A549 (cell line): Measurements from ENCODE around the gene PMEL. TPM values are rescaled to one million over a fixed set of nuclear protein-coding genes. Genes with fewer than 3 reads are reported as not detected.
A peak's percentile ranks its signal among the peaks of the same experiment; 100 is the strongest.

Experiments used
- ATAC-seq, 2 experiments: fragments of 200-7000 bp in 1 of 2; fragments of >200 bp in 1 of 2; cut with Nextera tagmentation in 1 of 2; cut with Tn5 transposase in 1 of 2; 3 replicates each; pipeline versions ENCODE4 v1.8.0 to v1.9.1; 2018 to 2020; ENCODE audit warnings: mild to moderate bottlenecking in 1 of 2, moderate library complexity in 1 of 2
- CTCF ChIA-PET: fragments of 300-600 bp; sonication (Branson Sonifier 250); formaldehyde crosslinking; extraction: SDS; loops from one replicate; lab custom pipeline; 2021; ENCODE audit warnings: antibody characterized with exemption, inconsistent platforms; lab: Yijun Ruan, JAX
- POLR2A ChIA-PET: fragments of 350-600 bp; formaldehyde crosslinking; extraction: SDS; loops from one replicate; lab custom pipeline; 2021; ENCODE audit warnings: antibody characterized with exemption, inconsistent platforms; lab: Yijun Ruan, JAX
- DNase-seq, 2 experiments: peaks; one replicate each; pipeline versions ENCODE4 v3.0.0 to v3.0.0-alpha.2; 2011 to 2016; ENCODE audit warnings: low read depth in 1 of 2, low spot score in 1 of 2
- FAIRE-seq: peaks from 2 replicates; lab custom pipeline; 2011; peaks lifted over from hg19 to GRCh38; lab: Jason Lieb, UNC
- H3K27ac ChIP-seq, 2 experiments: fragments of >200 bp; sonication (Bioruptor Twin); formaldehyde crosslinking; 3 replicates each; pipeline ENCODE4 v1.5.1; 2016 to 2017
- H3K4me1 ChIP-seq: fragments of >200 bp; sonication (Bioruptor Twin); formaldehyde crosslinking; 3 replicates; pipeline ENCODE4 v1.6.1; 2016
- H3K4me2 ChIP-seq: fragments of >200 bp; sonication (Bioruptor Twin); formaldehyde crosslinking; 3 replicates; pipeline ENCODE4 v1.6.1; 2016
- H3K4me3 ChIP-seq: fragments of >200 bp; sonication (Bioruptor Twin); formaldehyde crosslinking; 3 replicates; pipeline ENCODE4 v1.5.1; 2016
- H3K9me3 ChIP-seq: fragments of >200 bp; sonication (Bioruptor Twin); formaldehyde crosslinking; 3 replicates; pipeline ENCODE4 v1.6.1; 2016
- ATOH8 ChIP-seq: fragments of 250-450 bp; sonication (Bioruptor Pico); IDR thresholded peaks from 2 replicates; pipeline ENCODE4 v1.5.0; 2020; ENCODE audit warnings: low read depth, mild to moderate bottlenecking, moderate library complexity
- BCL3 ChIP-seq: fragments of >200 bp; sonication (Bioruptor Twin); formaldehyde crosslinking; IDR thresholded peaks from 3 replicates; pipeline ENCODE4 v1.6.1; 2016
- CBX8 ChIP-seq: fragments of 200-600 bp; sonication (generic); IDR thresholded peaks from 2 replicates; pipeline ENCODE4 v1.6.1; 2016
- CHD2 ChIP-seq: fragments of 150-350 bp; IDR thresholded peaks from 2 replicates; pipeline ENCODE4 v1.6.1; 2014; ENCODE audit warnings: low read length; ENCODE audit not compliant: partially characterized antibody
- CHD4 ChIP-seq: fragments of 200-600 bp; sonication (generic); IDR thresholded peaks from 2 replicates; pipeline ENCODE4 v1.6.1; 2016; ENCODE audit warnings: antibody characterized with exemption, mild to moderate bottlenecking, borderline replicate concordance
- CTCF ChIP-seq: fragments of >200 bp; sonication (Bioruptor Twin); formaldehyde crosslinking; IDR thresholded peaks from 3 replicates; pipeline ENCODE4 v1.5.1; 2016
- EHMT2 ChIP-seq: fragments of 200-600 bp; sonication (generic); IDR thresholded peaks from 2 replicates; pipeline ENCODE4 v1.6.1; 2016; ENCODE audit warnings: antibody characterized with exemption, low read depth, mild to moderate bottlenecking, moderate library complexity
- EP300 ChIP-seq, 2 experiments: fragments of >200 bp; sonication (Bioruptor Twin); formaldehyde crosslinking; IDR thresholded peaks; 2 replicates in 1 of 2; 3 replicates in 1 of 2; pipeline ENCODE4 v1.6.1; 2016 to 2017
- FOSB ChIP-seq: fragments of 250-450 bp; sonication (Bioruptor Pico); IDR thresholded peaks from 2 replicates; pipeline ENCODE4 v1.5.0; 2020; ENCODE audit warnings: mild to moderate bottlenecking, moderate library complexity
- FOXS1 ChIP-seq: fragments of 250-450 bp; sonication (Bioruptor Pico); IDR thresholded peaks from 2 replicates; pipeline ENCODE4 v1.5.0; 2020; ENCODE audit warnings: mild to moderate bottlenecking, moderate library complexity
- GATA3 ChIP-seq: IDR thresholded peaks from 2 replicates; pipeline ENCODE4 v1.6.1; 2012; ENCODE audit warnings: borderline replicate concordance
- HOXB13 ChIP-seq: fragments of 250-450 bp; sonication (Bioruptor Pico); IDR thresholded peaks from 2 replicates; pipeline ENCODE4 v1.5.0; 2020; ENCODE audit warnings: low read depth, mild to moderate bottlenecking, moderate library complexity
- HOXB5 ChIP-seq: fragments of 250-450 bp; sonication (Bioruptor Pico); IDR thresholded peaks from 2 replicates; pipeline ENCODE4 v1.5.0; 2020; ENCODE audit warnings: mild to moderate bottlenecking, moderate library complexity
- JUN ChIP-seq, 2 experiments: fragments of >200 bp; sonication (Bioruptor Twin); formaldehyde crosslinking; IDR thresholded peaks; 2 replicates in 1 of 2; 3 replicates in 1 of 2; pipeline ENCODE4 v1.6.1; 2016 to 2017
- JUNB ChIP-seq: fragments of >200 bp; sonication (Bioruptor Twin); formaldehyde crosslinking; IDR thresholded peaks from 2 replicates; pipeline ENCODE4 v1.6.1; 2016
- KDM1A ChIP-seq: fragments of 200-600 bp; sonication (generic); IDR thresholded peaks from 2 replicates; pipeline ENCODE4 v1.6.1; 2016; ENCODE audit warnings: low read depth, mild to moderate bottlenecking
- KDM5A ChIP-seq: fragments of 200-600 bp; sonication (generic); IDR thresholded peaks from 2 replicates; pipeline ENCODE4 v1.6.1; 2016; ENCODE audit warnings: antibody characterized with exemption, mild to moderate bottlenecking
- MAZ ChIP-seq: fragments of 150-350 bp; IDR thresholded peaks from 2 replicates; pipeline ENCODE4 v1.6.1; 2014; ENCODE audit warnings: antibody characterized with exemption, low read depth, low read length, borderline replicate concordance
- MYC ChIP-seq: IDR thresholded peaks from 2 replicates; pipeline ENCODE4 v1.6.1; 2012; ENCODE audit warnings: mild to moderate bottlenecking, inconsistent platforms, low read length, improper control_type of control experiment, borderline replicate concordance
- NFE2L2 ChIP-seq: fragments of 150-350 bp; conservative IDR thresholded peaks from 2 replicates; pipeline ENCODE4 v1.6.1; 2014; ENCODE audit warnings: low read length
- NPAS2 ChIP-seq: fragments of 250-450 bp; sonication (Bioruptor Pico); IDR thresholded peaks from 2 replicates; pipeline ENCODE4 v1.8.0; 2022; ENCODE audit warnings: mild to moderate bottlenecking, moderate library complexity, borderline replicate concordance
- NR3C1 ChIP-seq: fragments of >200 bp; sonication (Bioruptor Twin); formaldehyde crosslinking; IDR thresholded peaks from 3 replicates; pipeline ENCODE4 v1.6.1; 2017
- POLR2A ChIP-seq: IDR thresholded peaks from 2 replicates; pipeline ENCODE4 v1.6.1; 2012; ENCODE audit warnings: mild to moderate bottlenecking, low read length
- POLR2AphosphoS2 ChIP-seq: conservative IDR thresholded peaks from 2 replicates; pipeline ENCODE4 v1.6.1; 2012; ENCODE audit warnings: low read length, improper control_type of control experiment, inconsistent platforms
- RAD21 ChIP-seq, 2 experiments: fragments of >200 bp in 1 of 2; sonication (Bioruptor Twin) in 1 of 2; formaldehyde crosslinking in 1 of 2; IDR thresholded peaks in 1 of 2; conservative IDR thresholded peaks in 1 of 2; 2 replicates in 1 of 2; 3 replicates in 1 of 2; pipeline ENCODE4 v1.6.1; 2012 to 2018; ENCODE audit warnings: inconsistent platforms in 1 of 2
- SMC3 ChIP-seq: fragments of >200 bp; sonication (Bioruptor Twin); formaldehyde crosslinking; IDR thresholded peaks from 3 replicates; pipeline ENCODE4 v1.6.1; 2018; ENCODE audit warnings: inconsistent platforms
- TFCP2L1 ChIP-seq: fragments of 250-450 bp; sonication (Bioruptor Pico); IDR thresholded peaks from 2 replicates; pipeline ENCODE4 v1.5.0; 2021; ENCODE audit warnings: mild to moderate bottlenecking
- ZFP36 ChIP-seq: fragments of 450-650 bp; IDR thresholded peaks from 2 replicates; pipeline ENCODE4 v1.6.1; 2014; ENCODE audit warnings: borderline replicate concordance; ENCODE audit not compliant: partially characterized antibody
- WGBS: methylation state at CpG from one replicate; pipeline ENCODE4 v1.1.6; 2017; ENCODE audit errors: missing lambda C conversion rate; 5-methylcytosine and 5-hydroxymethylcytosine counted together
- polyA plus RNA-seq, 4 experiments: library from polyadenylated mRNA; depleted of rRNA in 3 of 4; stranded (reverse); fragments of >200 nt; fragmentation: RNase III in 1 of 4; extraction: RNeasy Plus Mini Kit Qiagen cat#74134 plus additional on column Dnase treatment in 1 of 4; gene quantifications; 2 replicates in 3 of 4; 3 replicates in 1 of 4; pipeline ENCODE4 v1.2.3, GENCODE V29; 2011 to 2017
- TF ChIP-seq, protein P1 (sequence below): fragments of 450-650 bp; IDR thresholded peaks from 2 replicates; pipeline ENCODE4 v1.6.1; 2014; ENCODE audit warnings: antibody characterized with exemption
- TF ChIP-seq, protein P2 (sequence below): IDR thresholded peaks from 2 replicates; pipeline ENCODE4 v1.6.1; 2012; ENCODE audit warnings: low read depth, borderline replicate concordance
- TF ChIP-seq, protein P3 (sequence below): fragments of 250-450 bp; sonication (Bioruptor Pico); IDR thresholded peaks from 2 replicates; pipeline ENCODE4 v1.5.0; 2021; ENCODE audit warnings: mild to moderate bottlenecking, moderate library complexity, borderline replicate concordance
- TF ChIP-seq, protein P4 (sequence below): fragments of >200 bp; sonication (Bioruptor Twin); formaldehyde crosslinking; IDR thresholded peaks from 2 replicates; pipeline ENCODE4 v1.6.1; 2016
- TF ChIP-seq, protein P5 (sequence below): IDR thresholded peaks from 2 replicates; pipeline ENCODE4 v1.6.1; 2012

PMEL gene
- polyA plus RNA-seq, 2 of the 4 experiments (the other 2 are of a cell fraction): 1.4 to 2.2 TPM

DNA sequence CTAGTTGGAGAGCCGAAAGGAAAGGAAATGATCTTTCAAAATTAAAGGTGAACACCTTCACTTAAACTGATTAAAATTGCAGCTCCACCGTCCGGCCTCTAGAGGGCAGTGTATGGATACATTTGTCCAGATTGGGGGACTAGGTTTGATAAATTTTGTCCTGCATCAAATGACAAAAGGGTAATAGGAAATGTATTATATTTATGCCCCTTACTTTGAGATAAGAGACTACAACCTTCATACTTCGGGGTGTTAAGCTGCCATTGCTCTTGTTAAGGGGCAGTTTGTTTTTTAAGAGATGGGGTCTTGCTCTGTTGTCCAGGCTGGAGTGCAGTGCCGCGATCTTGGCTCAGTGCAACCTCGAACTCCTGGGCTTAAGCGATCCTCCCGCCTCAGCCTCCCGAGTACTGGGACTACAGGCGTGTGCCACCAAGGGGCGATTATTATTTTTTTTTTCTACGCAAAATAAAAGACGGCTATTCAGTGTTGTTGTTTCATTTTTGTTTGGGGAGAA is 30.4 kb upstream of the PMEL start:
- DNase-seq: peak; percentile 66 to 77
- FAIRE-seq: peak; percentile 68
- Histone ChIP-seq H3K4me3 (peak overlapping the region; percentile 67), H3K9me3 (no peaks in the 10 kb centered on the region), H3K4me2 (peak overlapping the region; percentile 73), H3K27ac (peak overlapping the region; percentile 77 to 89), H3K4me1 (peaks cover 10% of the 10 kb centered on the region)
- peak; percentile 35 to 57; a peak in 3 of 6 replicates for ATAC-seq
- CTCF ChIA-PET: interaction anchor here (0.6 to 6.1 kb wide), 43 partner anchors 8 to 286 kb away, joined by 3 to 96 read pairs (median 5); partner anchors contain the start of genes DGKA, GDF11, IKZF4 and PA2G4
- WGBS: 18% methylated on average over 14 of the region's 14 CpGs
- POLR2A ChIA-PET: interaction anchor here (0.6 to 1.9 kb wide), 5 partner anchors 23 to 166 kb away, joined by 3 to 7 read pairs (median 5); partner anchors contain the start of genes PA2G4 and RAB5B
- peak; percentile 97 for TF ChIP-seq CTCF
- TF ChIP-seq JUN (IDR thresholded peaks at IDR 0.05): no peak; a peak in 1 of 5 replicates
- TF ChIP-seq, protein P1, sequence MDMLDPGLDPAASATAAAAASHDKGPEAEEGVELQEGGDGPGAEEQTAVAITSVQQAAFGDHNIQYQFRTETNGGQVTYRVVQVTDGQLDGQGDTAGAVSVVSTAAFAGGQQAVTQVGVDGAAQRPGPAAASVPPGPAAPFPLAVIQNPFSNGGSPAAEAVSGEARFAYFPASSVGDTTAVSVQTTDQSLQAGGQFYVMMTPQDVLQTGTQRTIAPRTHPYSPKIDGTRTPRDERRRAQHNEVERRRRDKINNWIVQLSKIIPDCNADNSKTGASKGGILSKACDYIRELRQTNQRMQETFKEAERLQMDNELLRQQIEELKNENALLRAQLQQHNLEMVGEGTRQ: no peak
- no peak for TF ChIP-seq CHD2
- TF ChIP-seq KDM1A: peak; percentile 74; the same call in 1 of the 2 replicates
- no peak for TF ChIP-seq GATA3
- TF ChIP-seq ZFP36: no peak
- TF ChIP-seq FOXS1 (CRISPR knock-in tag): no peak
- TF ChIP-seq ATOH8 (CRISPR knock-in tag): no peak
- no peak for TF ChIP-seq EP300 (IDR thresholded peaks at IDR 0.05)
- no peak for TF ChIP-seq TFCP2L1 (CRISPR knock-in tag)
- TF ChIP-seq MYC: no peak
- TF ChIP-seq KDM5A: 0 out of 2 replicates have a peak, but pooled peaks have one; percentile 6
- no peak for TF ChIP-seq MAZ
- no peak for TF ChIP-seq BCL3
- TF ChIP-seq NFE2L2: no peak
- TF ChIP-seq, protein P2, sequence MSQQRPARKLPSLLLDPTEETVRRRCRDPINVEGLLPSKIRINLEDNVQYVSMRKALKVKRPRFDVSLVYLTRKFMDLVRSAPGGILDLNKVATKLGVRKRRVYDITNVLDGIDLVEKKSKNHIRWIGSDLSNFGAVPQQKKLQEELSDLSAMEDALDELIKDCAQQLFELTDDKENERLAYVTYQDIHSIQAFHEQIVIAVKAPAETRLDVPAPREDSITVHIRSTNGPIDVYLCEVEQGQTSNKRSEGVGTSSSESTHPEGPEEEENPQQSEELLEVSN: no peak
- TF ChIP-seq, protein P3, sequence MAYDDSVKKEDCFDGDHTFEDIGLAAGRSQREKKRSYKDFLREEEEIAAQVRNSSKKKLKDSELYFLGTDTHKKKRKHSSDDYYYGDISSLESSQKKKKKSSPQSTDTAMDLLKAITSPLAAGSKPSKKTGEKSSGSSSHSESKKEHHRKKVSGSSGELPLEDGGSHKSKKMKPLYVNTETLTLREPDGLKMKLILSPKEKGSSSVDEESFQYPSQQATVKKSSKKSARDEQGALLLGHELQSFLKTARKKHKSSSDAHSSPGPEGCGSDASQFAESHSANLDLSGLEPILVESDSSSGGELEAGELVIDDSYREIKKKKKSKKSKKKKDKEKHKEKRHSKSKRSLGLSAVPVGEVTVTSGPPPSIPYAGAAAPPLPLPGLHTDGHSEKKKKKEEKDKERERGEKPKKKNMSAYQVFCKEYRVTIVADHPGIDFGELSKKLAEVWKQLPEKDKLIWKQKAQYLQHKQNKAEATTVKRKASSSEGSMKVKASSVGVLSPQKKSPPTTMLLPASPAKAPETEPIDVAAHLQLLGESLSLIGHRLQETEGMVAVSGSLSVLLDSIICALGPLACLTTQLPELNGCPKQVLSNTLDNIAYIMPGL (CRISPR knock-in tag): no peak
- no peak for TF ChIP-seq POLR2AphosphoS2
- TF ChIP-seq CHD4: peak; percentile 70; the same call in 1 of the 2 replicates
- no peak for TF ChIP-seq JUNB
- TF ChIP-seq HOXB5: no peak
- no peak for TF ChIP-seq NR3C1
- TF ChIP-seq FOSB: no peak
- TF ChIP-seq RAD21 (conservative IDR thresholded peaks at IDR 0.05 in 1 of 2, IDR thresholded peaks at IDR 0.05 in 1 of 2): peak; percentile 80 to 86
- TF ChIP-seq EHMT2: no peak
- TF ChIP-seq, protein P4, sequence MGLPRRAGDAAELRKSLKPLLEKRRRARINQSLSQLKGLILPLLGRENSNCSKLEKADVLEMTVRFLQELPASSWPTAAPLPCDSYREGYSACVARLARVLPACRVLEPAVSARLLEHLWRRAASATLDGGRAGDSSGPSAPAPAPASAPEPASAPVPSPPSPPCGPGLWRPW: no peak
- TF ChIP-seq NPAS2: no peak
- no peak for TF ChIP-seq HOXB13
- peak; percentile 61; the same call in 2 of the 3 replicates for TF ChIP-seq SMC3
- TF ChIP-seq, protein P5, sequence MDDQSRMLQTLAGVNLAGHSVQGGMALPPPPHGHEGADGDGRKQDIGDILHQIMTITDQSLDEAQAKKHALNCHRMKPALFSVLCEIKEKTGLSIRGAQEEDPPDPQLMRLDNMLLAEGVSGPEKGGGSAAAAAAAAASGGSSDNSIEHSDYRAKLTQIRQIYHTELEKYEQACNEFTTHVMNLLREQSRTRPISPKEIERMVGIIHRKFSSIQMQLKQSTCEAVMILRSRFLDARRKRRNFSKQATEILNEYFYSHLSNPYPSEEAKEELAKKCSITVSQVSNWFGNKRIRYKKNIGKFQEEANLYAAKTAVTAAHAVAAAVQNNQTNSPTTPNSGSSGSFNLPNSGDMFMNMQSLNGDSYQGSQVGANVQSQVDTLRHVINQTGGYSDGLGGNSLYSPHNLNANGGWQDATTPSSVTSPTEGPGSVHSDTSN: no peak
- TF ChIP-seq CBX8: no peak
- no peak for TF ChIP-seq POLR2A
